Endothelial cell of umbilical vein (primary cell): ENCODE data around the gene PRMT9. TPM values are rescaled to one million over a fixed set of nuclear protein-coding genes. Genes with fewer than 3 reads are reported as not detected.

Experiments used
- BruUV-seq: library from RNA; stranded (reverse); fragments of 400-500 nt; replicated peaks from 2 replicates; lab custom pipeline; 2021; lab: Mats Ljungman, UMichigan
- CTCF ChIA-PET: fragments of 300-600, 350-600 bp; sonication (Branson Sonifier 250); formaldehyde crosslinking; loops from one replicate; lab custom pipeline; 2021; ENCODE audit warnings: antibody characterized with exemption, inconsistent platforms; lab: Charles Lee
- POLR2A ChIA-PET: fragments of 300-600, 350-600 bp; sonication (Branson Sonifier 250); formaldehyde crosslinking; loops from one replicate; lab custom pipeline; 2021; ENCODE audit warnings: antibody characterized with exemption, inconsistent platforms; lab: Charles Lee
- DNase-seq: peaks from one replicate; pipeline ENCODE4 v3.0.0-alpha.2; 2011; ENCODE audit warnings: low read depth, low spot score
- FAIRE-seq: peaks from 2 replicates; lab custom pipeline; 2011; peaks lifted over from hg19 to GRCh38; lab: Jason Lieb, UNC
- H2AFZ ChIP-seq: 2 replicates; pipeline ENCODE4 v1.6.0; 2012; ENCODE audit warnings: low read depth, low read length, control low read depth, inconsistent platforms
- H3K27ac ChIP-seq: 2 replicates; pipeline ENCODE4 v1.5.1; 2011; ENCODE audit warnings: low read depth, mild to moderate bottlenecking, control low read depth, low read length, moderate library complexity; ENCODE audit not compliant: insufficient read depth
- H3K27me3 ChIP-seq, 2 experiments: 2 replicates each; pipeline versions ENCODE4 v1.6.0 to v1.6.1; 2011; ENCODE audit warnings: low read length in 2 of 2, mixed read lengths in 1 of 2; ENCODE audit not compliant: control insufficient read depth in 2 of 2, insufficient read depth in 2 of 2
- H3K36me3 ChIP-seq, 2 experiments: 2 replicates in 1 of 2; 3 replicates in 1 of 2; pipeline ENCODE4 v1.5.1; 2011; ENCODE audit warnings: low read length in 2 of 2, mild to moderate bottlenecking in 1 of 2, moderate library complexity in 1 of 2; ENCODE audit not compliant: control insufficient read depth in 2 of 2, insufficient read depth in 2 of 2; ENCODE audit errors: extremely low read depth in 1 of 2
- H3K4me1 ChIP-seq: 3 replicates; pipeline ENCODE4 v1.5.1; 2011; ENCODE audit warnings: mild to moderate bottlenecking, low read length; ENCODE audit not compliant: control insufficient read depth, insufficient read depth; ENCODE audit errors: extremely low read depth
- H3K4me2 ChIP-seq: 2 replicates; pipeline ENCODE4 v1.6.1; 2011; ENCODE audit warnings: low read length, control low read depth, mixed read lengths; ENCODE audit not compliant: insufficient read depth
- H3K4me3 ChIP-seq, 3 experiments: fragments of 200-600 bp in 1 of 3; sonication (generic), shearing (Covaris generic) in 1 of 3; replicated peaks in 1 of 3; 2 replicates each; pipeline ENCODE4 v1.5.1; 2011 to 2016; ENCODE audit warnings: control low read depth in 3 of 3, low read length in 3 of 3, mild to moderate bottlenecking in 2 of 3, inconsistent platforms in 1 of 3, low read depth in 1 of 3, moderate library complexity in 1 of 3; ENCODE audit not compliant: insufficient read depth in 1 of 3
- H3K79me2 ChIP-seq: 2 replicates; pipeline ENCODE4 v1.6.0; 2012; ENCODE audit warnings: low read length, inconsistent platforms; ENCODE audit not compliant: control insufficient read depth, insufficient read depth
- H3K9ac ChIP-seq: replicated peaks from 2 replicates; pipeline ENCODE3; 2011; ENCODE audit warnings: low read length, control low read depth; ENCODE audit not compliant: insufficient read depth; ENCODE audit errors: extremely low read depth
- H3K9me1 ChIP-seq: replicated peaks from 3 replicates; pipeline ENCODE4 v1.6.0; 2011; ENCODE audit warnings: mild to moderate bottlenecking, low read length; ENCODE audit not compliant: control insufficient read depth, insufficient read depth; ENCODE audit errors: extremely low read depth
- H3K9me3 ChIP-seq: replicated peaks from 2 replicates; pipeline ENCODE4 v1.5.1; 2012; ENCODE audit warnings: low read length, inconsistent platforms; ENCODE audit not compliant: control insufficient read depth, insufficient read depth
- H4K20me1 ChIP-seq: replicated peaks from 2 replicates; pipeline ENCODE3; 2011; ENCODE audit warnings: mild to moderate bottlenecking, low read length; ENCODE audit not compliant: control insufficient read depth, insufficient read depth; ENCODE audit errors: extremely low read depth
- EZH2 ChIP-seq: IDR thresholded peaks from 2 replicates; pipeline ENCODE4 v1.6.1; 2012; ENCODE audit warnings: borderline replicate concordance, low read depth, mild to moderate bottlenecking, moderate library complexity, low read length, inconsistent platforms; ENCODE audit not compliant: severe bottlenecking
- FOS ChIP-seq: IDR thresholded peaks from 2 replicates; pipeline ENCODE4 v1.6.1; 2011; ENCODE audit warnings: mild to moderate bottlenecking, low read length, moderate library complexity, borderline replicate concordance; ENCODE audit not compliant: insufficient read depth
- GATA2 ChIP-seq: IDR thresholded peaks from 2 replicates; pipeline ENCODE4 v1.7.0; 2011; ENCODE audit warnings: low read depth, mild to moderate bottlenecking, moderate library complexity, mixed read lengths, low read length; ENCODE audit not compliant: insufficient read length, insufficient read depth
- JUN ChIP-seq: IDR thresholded peaks from 2 replicates; pipeline ENCODE4 v1.6.1; 2011; ENCODE audit warnings: borderline replicate concordance, low read depth; ENCODE audit not compliant: insufficient read length, insufficient read depth
- MYC ChIP-seq: IDR thresholded peaks from one replicate; pipeline ENCODE4 v1.6.1; 2011; ENCODE audit warnings: mild to moderate bottlenecking, low read depth, low read length
- POLR2A ChIP-seq: IDR thresholded peaks from 2 replicates; pipeline ENCODE4 v1.6.1; 2012; ENCODE audit warnings: low read depth, mild to moderate bottlenecking, control low read depth, low read length
- POLR2AphosphoS5 ChIP-seq: IDR thresholded peaks from 2 replicates; pipeline ENCODE4 v1.6.1; 2012; ENCODE audit warnings: low read depth, mild to moderate bottlenecking, control low read depth, low read length, moderate library complexity; ENCODE audit not compliant: insufficient read depth
- dilution Hi-C: fragments of 300-500 bp; cut with MboI; formaldehyde crosslinking; loops from one replicate; pipeline ENCODE4 v1.15.0; 2019; ENCODE audit warnings: low sequenced_read_pairs; ENCODE audit not compliant: extremely low pct_ligation_motif_present
- intact Hi-C: fragments of 100-400 bp; cut with micrococcal nuclease; formaldehyde crosslinking; loops from one replicate; pipeline ENCODE4 v1.10.0; 2022
- polyA plus RNA-seq, 4 experiments: library from polyadenylated mRNA; depleted of rRNA in 3 of 4; stranded (reverse) in 3 of 4; unstranded in 1 of 4; fragments of >200 nt; gene quantifications; 2 replicates each; pipeline versions ENCODE4 v1.2.1 to v1.2.3, GENCODE V29; 2011 to 2012; ENCODE audit warnings: missing spikeins in 1 of 4
- total RNA-seq: library from RNA; stranded (reverse); gene quantifications from 2 replicates; pipeline ENCODE4 v1.2.3, GENCODE V29; 2021
- TF ChIP-seq, protein P1 (sequence below): IDR thresholded peaks from 2 replicates; pipeline ENCODE4 v1.6.1; 2011; ENCODE audit not compliant: insufficient read depth, insufficient read length
- TF ChIP-seq, protein P2 (sequence below), 2 donors: IDR thresholded peaks; 1 replicate in 1 of 2; 2 replicates in 1 of 2; pipeline ENCODE4 v1.5.1; 2011; ENCODE audit warnings: low read length in 2 of 2, mild to moderate bottlenecking in 2 of 2, moderate library complexity in 2 of 2, control low read depth in 1 of 2, inconsistent platforms in 1 of 2, low read depth in 1 of 2; ENCODE audit not compliant: insufficient read depth in 1 of 2; ENCODE audit errors: extremely low read depth in 1 of 2

Gene PRMT9
- total and polyA plus RNA-seq, 2 donors (not counting 3 experiments of a cell fraction or from before 2014, with no cell fraction given), result 3.2 to 9.0 TPM

GRCh38 chr4:147678106-147678505 lies 5.9 kb downstream of the PRMT9 start:
- H3K9ac ChIP-seq, result no peak overlapping the region
- H4K20me1 ChIP-seq, result peaks cover 2% of the 10 kb centered on the region
- no peak overlapping the region for H3K27ac ChIP-seq
- no TSS peak for BruUV-seq
- H2AFZ ChIP-seq, result no peak overlapping the region
- dilution Hi-C loops (no loop called here), intact Hi-C loops (no loop called here)
- ChIA-PET CTCF (no interaction called here), POLR2A (no interaction called here)
- DNase-seq (no peak), FAIRE-seq (no peak)
- H3K9me3 ChIP-seq, result no peaks in the 10 kb centered on the region
- TF ChIP-seq JUN (no peak), MYC (no peak)
- H3K4me1 ChIP-seq, result peaks cover 6% of the 10 kb centered on the region
- no peaks in the 10 kb centered on the region for H3K9me1 ChIP-seq
- H3K36me3 ChIP-seq, result no peaks in the 10 kb centered on the region
- H3K27me3 ChIP-seq, result no peaks in the 10 kb centered on the region
- H3K4me3 ChIP-seq, result no peak overlapping the region
- H3K4me2 ChIP-seq, result no peak overlapping the region
- peaks cover 8% of the 10 kb centered on the region for H3K79me2 ChIP-seq

- FAIRE-seq (no peak), DNase-seq (no peak)
- TF ChIP-seq FOS (no peak), JUN (no peak), POLR2AphosphoS5 (no peak), MYC (no peak), GATA2 (no peak), EZH2 (no peak), POLR2A (no peak)
- TF ChIP-seq, protein P1, sequence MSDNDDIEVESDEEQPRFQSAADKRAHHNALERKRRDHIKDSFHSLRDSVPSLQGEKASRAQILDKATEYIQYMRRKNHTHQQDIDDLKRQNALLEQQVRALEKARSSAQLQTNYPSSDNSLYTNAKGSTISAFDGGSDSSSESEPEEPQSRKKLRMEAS, result no peak
- TF ChIP-seq, protein P2, sequence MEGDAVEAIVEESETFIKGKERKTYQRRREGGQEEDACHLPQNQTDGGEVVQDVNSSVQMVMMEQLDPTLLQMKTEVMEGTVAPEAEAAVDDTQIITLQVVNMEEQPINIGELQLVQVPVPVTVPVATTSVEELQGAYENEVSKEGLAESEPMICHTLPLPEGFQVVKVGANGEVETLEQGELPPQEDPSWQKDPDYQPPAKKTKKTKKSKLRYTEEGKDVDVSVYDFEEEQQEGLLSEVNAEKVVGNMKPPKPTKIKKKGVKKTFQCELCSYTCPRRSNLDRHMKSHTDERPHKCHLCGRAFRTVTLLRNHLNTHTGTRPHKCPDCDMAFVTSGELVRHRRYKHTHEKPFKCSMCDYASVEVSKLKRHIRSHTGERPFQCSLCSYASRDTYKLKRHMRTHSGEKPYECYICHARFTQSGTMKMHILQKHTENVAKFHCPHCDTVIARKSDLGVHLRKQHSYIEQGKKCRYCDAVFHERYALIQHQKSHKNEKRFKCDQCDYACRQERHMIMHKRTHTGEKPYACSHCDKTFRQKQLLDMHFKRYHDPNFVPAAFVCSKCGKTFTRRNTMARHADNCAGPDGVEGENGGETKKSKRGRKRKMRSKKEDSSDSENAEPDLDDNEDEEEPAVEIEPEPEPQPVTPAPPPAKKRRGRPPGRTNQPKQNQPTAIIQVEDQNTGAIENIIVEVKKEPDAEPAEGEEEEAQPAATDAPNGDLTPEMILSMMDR (IDR thresholded peaks at IDR 0.05; ENCODE audit: extremely low read depth in 1 of 2, insufficient read depth in 1 of 2, low read depth in 1 of 2, low read length in 2 of 2), result no peak
- no peaks in the 10 kb centered on the region for H3K27me3 ChIP-seq
- H4K20me1 ChIP-seq, result peaks cover 2% of the 10 kb centered on the region
- no peak overlapping the region for H3K27ac ChIP-seq
- intact Hi-C loops (no loop called here), dilution Hi-C loops (no loop called here)
- ChIA-PET POLR2A (no interaction called here), CTCF (interaction anchor here (0.6 kb wide), 1 partner anchor 193 kb away, joined by 3 read pairs; no protein-coding TSS in a partner anchor)
- H3K79me2 ChIP-seq, result no peaks in the 10 kb centered on the region
- no peak overlapping the region for H3K4me2 ChIP-seq
- H3K9me3 ChIP-seq, result no peaks in the 10 kb centered on the region
- H3K36me3 ChIP-seq, result no peaks in the 10 kb centered on the region
- no peaks in the 10 kb centered on the region for H3K9me1 ChIP-seq
- no TSS peak for BruUV-seq
- no peak overlapping the region for H3K4me3 ChIP-seq
- no peaks in the 10 kb centered on the region for H3K4me1 ChIP-seq
- H3K9ac ChIP-seq, result no peak overlapping the region
- H2AFZ ChIP-seq, result no peak overlapping the region
Measured at GRCh38 chr4:147674496-147674895, 9.5 kb downstream of the PRMT9 start.
